ENCODE results near the gene ADSS1.
A peak's percentile ranks its signal among the peaks of the same experiment; 100 is the strongest.

Gene ADSS1

DNA sequence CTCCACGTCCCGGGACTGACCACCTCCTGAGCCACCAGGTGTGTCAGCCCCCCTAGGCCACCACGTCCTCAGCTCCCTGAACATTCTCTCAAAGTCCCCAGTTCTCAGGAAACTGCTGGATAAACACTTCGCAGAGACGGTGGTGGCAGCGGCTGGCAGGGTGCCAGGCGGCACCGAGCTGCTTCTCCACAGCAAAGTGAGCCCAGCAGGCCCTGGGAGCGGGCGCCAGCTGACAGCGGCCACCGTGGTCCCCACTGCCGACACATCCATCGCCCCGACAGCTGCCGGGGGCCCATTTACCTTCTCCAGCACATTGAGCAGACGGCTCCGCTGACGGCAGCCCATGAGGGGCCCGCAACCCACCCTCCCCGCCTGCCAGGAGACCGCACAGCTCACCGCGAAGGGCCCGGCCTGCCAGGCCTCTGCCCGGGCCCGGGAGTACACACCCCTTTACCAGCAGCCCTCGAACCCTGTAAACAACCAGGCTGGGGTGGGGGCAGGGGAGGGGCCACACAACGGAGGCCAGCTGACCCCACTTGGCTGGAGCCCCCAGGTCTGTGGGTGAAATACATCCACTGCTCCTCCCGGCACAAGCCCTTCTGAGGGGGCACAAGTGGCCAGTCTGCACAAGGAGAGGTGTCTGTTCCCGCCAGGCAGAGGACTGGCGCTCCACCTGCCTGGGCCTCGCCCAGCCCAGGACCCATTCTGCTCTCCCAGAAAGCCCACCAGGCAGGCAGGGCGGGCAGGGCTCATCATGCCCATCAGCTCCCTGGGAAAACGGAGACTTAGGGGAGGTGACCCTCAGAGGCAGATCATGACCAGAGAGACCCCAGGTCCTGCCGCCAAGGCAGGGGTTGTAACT lies 61.0 kb downstream of the ADSS1 start:
- DNase-seq, result peak; percentile 94

DNA sequence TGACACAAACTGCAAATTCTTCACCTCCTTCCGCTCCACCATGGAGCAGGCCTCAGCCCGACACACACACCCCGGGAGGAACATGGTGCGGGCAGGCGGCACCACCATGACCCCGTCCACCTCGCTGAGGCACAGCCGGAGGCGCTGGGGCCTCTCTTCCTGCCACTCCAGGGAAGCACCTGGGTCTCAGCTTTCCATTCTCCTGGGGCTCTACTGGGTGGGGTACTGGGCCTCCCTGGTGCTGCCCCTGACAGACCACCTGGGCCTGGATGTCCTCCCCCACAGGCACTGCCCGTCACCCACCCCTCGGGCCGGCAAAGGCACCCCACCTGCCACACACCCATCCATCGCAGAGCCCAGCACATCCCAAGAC lies 61.7 kb downstream of the ADSS1 start:
- no peak for DNase-seq

DNA sequence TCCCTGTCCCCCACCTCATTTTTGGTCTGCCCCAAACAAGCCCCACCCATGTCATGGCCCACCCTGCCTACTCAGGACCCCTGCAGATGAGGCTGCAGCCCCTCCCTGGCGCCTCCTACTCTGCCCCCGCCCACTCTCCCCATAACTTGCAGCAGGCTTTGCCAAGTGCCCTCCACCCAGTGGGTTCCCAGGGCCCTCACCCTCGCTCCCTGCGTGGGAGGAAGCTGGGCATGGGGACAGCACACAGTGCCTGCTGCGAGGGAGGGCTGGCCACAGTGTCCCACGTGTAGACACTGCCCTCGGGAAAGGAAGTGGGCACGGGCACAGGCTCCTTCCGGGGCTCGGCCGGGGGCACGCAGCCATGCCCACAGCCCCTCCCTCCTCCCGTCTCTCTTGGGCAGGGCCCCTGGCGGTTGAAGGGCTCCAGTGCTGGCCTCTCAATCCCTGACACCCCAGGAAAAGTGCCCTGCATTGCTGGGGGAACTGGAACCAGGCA lies 62.1 kb downstream of the ADSS1 start:
- DNase-seq, result no peak

DNA sequence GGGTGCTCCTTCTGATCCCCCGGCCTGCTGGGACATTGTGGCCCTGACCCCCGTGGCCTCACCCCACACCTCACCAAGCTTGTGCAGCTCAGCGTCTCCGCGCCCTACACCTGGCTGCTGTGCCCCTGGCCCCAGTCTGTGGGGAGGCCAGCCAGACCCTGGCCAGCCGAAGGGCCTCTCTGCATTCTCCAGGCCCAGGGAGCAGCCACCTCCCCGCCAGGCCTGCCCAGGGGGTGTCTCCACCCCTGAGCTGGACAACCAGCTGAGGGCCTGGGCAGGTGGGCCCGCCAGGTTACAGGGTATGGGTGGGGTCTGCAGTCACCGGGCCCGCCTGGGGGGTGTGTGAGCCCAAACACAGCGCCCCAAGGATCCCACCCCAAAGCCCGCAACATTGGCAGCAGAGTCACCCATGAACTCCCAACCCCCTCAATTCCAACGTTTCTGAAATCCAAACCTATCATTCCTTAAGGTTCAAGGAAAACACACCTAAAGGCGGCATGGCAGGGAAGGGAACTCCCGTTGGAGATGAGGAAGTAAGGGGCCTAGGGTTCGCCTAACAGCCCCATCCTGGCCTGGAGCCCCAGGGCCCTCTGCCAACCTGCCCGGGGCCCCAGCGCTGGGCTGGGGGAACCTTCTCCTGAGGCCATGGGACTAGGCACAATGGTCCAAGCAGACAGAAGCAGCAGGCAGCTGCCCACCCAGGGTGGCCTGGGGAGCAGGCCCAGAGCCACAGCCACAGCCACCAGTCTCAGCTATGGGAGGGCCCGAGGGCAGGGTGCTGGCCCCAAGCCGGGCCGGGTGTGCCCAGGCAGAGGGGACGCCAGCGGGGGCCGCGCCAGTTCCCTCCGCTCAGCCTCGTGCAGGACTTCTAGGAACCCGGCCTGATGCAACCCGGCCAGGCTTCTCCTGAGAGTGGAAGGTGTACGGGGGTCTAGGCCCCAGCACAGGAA lies 63.0 kb downstream of the ADSS1 start:
- DNase-seq, result no peak

DNA sequence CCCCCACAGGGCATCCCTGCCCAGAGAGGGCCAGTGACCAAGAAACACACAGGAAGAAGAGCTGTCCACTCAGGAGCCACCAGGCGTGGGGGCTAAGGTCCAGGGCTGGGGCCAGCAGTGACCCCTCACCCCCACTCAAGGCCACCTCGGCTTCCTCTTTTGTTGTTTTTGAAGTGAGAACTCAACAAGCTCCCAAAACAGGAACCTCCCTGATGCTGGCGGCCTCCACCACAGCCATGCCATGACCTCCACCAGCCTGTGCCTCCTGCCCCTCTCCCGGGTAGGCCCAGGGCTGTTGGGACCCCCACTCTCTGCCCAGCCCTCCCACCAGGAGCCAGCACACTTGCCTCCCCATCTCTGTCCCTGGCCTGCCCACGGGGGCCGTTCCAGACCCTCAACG lies 63.7 kb downstream of the ADSS1 start:
- DNase-seq, result no peak

DNA sequence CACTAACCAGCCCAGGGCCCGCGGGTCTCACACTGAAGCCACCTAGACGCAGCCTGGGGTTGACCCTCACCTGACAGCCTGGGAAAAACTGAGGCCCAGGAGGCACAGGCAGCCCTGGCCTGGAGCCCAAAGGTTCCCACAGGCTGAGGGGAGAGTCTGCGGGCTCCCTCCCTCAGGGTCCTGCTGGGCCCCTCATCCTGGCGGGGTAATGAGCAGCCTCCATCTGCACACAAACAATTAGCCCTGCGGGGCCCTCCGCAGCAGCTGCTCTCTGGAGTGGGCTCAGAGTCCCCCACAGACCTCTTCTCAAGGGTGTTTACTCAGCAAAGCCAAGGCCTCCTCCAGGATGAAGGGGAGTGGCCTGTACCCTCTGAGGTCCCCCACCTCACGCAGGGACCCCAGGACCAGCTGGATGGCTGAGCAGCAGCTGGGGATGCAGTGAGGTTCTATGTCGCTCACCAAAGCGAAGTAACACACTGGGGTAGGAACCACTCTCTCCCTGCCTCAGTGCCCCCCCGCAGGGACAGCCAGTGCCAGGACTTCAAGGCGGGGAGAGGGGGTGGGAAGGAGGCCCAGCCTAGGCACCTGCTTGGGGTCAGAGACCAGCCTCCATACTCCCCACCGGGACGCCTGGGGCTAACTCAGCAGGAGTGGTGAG lies 64.3 kb downstream of the ADSS1 start:
- DNase-seq, result peak; percentile 96

DNA sequence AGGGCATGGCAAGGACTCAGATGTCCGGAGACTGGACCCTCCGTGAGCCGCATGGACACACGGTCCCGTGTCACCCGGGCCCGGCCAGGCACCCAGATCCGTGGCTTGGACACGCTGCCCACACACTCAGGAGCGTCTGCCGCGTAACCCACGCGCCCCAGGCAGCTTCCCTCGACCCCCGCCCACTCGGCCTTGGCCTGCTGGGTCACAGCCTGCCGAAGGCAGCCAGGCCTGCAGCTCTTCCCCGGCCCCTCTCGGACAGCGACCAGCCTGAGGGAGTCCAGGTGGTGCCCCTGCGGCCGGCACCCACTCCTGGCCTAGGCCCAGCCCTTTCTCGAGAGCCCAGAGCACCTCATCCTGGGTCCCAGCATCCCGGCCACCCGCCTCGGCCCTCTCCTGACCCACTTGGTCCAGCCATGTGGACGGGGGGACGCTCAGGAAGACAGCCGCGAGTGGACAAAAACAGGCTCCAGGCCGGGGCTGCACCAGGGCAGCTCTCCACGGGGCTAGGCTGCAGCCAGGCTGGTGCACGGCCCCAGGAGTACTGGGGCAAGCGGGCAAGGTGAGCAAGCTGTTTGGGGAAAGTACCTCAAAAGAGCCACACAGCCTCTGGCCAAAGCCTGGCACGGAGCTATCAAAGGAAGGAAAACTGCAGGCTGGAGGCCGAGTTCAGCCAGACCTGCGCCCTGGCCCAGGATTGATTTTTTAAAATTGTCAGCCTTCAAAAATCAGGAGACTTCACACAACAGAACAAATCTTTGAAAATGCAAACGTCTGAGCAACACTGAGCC lies 65.0 kb downstream of the ADSS1 start:
- DNase-seq, result no peak

DNA sequence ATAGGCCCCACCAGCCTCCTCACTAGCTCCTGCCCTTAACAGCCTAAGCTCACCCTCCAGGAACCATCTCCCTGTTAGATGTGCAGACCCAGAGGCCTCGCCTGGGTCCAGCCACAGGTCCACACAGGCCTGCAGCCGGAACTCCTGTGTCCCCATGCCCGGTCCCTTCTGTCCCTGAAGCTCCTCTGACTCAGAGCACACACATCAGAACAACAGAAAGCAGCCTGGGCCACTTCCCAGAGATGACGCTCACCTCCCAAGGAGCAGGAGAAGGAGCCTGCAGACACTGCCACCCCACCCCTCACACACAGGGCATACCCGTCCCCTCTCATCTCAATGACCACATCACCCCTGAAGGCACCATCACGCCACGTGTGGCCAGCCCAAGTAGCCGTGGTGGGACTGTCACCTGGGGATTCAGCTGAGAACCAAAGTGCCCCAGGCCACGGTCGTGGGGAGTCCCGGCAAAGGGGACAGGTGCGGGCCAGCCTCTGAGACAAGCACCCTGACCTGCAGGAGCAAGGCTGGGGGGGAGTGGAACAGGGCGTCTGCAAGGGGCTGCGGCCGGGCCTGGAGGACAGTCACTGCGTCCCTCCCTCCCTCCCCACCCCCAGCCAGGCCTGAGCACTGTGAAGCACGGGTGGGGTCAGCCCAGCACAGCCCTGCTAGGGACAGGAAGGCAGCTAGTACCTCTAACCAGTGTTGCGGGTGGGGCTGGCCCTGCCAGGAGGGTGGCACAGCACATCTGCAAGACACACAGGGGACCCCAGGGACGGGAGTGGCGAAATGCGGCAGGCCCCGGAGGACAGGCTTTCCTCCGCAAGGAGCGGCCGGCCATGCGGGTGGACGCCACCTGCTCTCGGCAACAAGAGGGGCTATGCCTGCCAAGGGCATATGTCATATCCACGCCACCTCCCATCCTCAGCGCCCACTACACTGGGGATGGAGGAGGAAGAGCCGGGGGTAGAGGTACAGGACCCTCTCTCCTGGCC lies 66.0 kb downstream of the ADSS1 start:
- no peak for DNase-seq

DNA sequence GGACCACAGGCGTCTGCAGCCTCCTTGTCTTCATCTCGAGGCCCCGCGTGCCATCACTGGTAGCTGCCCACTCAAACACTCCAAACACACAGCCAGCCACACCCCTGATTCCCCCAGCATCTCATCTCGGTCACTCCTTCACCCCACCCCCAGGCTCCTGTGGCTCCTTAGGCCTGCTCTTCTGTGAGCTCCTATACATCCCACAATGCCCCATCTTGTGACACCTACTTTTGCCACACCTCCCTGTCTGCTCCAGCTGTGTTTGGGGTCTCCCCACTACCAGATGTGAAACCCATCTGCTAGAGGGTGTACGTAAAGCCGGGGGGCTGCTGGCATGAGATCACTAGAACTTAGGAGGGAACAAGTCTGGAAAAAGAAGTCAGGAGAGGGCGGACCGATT lies 67.4 kb downstream of the ADSS1 start:
- DNase-seq, result no peak

DNA sequence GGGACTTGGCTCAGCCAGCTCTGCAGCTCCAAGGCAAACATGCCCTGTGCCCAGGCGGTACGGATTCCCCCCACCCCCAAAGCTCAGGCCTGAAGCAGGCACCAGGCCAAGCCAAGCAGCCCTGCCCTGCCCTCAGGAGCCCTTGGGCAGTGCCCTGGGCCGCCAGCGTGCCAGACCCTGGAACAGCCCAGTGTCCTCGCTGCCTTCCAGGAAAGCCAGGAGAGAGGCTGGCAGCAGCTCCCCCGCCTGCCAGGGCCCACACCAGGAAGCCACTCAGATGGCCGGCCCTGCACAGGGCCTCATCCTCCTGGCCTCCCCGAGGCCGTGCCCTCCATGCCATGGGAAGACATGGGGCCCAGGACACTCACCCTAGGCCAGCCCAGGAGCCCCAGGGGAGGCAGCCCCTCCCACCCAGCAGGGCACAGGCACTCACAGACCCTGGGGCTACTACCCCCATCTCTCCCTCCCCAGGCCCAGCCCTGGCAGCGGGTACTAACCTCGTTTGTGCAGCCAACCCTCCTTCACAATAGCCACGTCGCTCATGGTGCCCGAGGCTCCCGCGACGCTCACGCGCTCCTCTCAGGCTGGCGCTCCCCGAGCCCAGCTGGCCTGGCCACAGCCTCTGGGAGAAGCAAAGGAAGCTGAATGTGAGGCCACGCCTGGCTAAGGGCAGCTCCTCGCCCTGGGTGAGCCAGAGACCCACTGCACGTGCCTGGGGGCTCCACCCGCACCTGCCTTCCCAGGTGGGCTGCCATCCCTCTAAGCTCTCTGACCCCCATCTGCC lies 68.3 kb downstream of the ADSS1 start:
- DNase-seq, result peak; percentile 31

DNA sequence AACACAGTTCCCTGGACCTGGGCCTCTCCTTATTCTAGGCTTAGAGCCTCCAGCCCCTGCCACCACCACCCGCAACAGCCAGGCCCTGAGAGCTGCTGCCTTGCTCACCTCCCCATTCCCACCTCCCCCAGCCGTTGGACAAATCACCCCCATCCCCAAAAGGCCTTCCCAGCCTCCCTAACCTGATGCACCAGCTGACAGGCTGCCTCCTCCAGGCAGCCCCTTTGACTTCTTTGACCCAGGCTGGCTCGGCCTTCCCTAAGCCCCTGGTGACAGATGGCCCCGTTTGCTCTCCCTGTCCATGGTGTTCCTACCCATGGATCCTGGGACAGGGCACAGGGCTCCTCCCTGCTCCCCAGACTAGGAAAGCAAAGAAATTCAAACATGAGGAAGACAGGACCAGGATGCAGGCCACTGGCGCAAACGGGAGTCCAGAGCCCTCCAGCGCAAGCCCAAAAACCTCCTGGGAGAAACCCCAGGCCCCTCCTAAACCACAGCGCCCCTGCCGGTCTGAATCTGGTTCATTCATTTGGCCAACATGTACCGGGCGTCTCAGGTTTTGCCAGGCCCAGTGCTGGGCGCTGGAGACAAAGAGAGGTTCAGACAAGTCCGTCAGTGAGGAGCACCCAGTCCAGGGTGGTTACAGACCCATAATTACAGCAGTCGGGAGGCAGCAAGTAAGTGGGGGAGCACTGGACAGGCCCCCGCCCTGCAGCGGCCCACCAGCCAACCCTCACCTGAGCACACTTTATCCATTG lies 69.1 kb downstream of the ADSS1 start:
- DNase-seq, result no peak

DNA sequence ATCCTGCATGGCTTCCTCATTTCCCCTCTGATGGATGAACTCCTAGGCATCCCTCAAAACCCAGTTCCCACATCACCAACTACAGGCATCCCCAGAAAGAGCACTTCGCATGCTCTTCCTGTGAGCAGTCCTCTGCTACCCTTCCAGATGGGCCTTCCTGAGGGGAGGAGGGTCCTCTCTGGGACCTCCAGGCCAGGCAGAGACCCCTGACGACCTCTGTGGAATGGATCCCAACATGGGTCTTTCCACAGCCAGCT lies 69.6 kb downstream of the ADSS1 start:
- DNase-seq, result no peak

DNA sequence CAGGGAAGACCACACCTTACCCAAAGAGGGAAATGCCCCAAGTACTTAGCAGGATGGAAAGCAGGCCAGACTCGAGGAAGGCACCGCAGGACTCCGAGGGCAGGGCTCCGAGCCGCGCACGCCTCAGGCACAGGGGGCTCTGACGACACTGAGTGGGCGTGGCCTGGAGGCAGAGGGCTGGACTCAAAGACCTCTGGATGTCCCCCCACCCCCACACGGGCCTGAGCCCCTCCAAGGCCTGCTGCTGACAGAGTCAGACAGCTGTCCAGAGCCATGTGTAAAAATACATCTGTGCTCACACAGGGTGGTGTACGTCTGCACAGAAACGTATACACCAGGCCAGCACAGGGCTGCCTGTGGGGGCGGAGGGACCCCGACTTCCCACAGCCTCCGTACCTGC lies 70.1 kb downstream of the ADSS1 start:
- DNase-seq, result no peak

DNA sequence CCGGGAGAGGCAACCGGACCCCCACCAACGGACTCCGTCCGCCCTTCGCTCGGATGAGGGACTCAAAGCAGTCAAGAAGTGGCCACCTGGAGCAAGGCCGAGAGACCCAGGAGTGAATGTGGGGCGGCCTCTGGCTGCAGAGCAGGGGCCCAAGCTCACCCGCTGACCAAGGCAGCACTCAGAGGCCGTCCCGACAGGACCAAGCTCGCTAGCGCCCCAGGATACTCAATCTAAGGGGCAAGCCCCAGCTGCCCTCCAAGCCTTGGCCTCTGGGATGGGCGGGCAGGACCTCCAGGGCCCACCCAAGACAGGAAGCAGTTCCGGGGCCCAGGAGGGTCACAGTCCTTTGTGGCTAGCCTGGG lies 70.6 kb downstream of the ADSS1 start:
- DNase-seq, result no peak

DNA sequence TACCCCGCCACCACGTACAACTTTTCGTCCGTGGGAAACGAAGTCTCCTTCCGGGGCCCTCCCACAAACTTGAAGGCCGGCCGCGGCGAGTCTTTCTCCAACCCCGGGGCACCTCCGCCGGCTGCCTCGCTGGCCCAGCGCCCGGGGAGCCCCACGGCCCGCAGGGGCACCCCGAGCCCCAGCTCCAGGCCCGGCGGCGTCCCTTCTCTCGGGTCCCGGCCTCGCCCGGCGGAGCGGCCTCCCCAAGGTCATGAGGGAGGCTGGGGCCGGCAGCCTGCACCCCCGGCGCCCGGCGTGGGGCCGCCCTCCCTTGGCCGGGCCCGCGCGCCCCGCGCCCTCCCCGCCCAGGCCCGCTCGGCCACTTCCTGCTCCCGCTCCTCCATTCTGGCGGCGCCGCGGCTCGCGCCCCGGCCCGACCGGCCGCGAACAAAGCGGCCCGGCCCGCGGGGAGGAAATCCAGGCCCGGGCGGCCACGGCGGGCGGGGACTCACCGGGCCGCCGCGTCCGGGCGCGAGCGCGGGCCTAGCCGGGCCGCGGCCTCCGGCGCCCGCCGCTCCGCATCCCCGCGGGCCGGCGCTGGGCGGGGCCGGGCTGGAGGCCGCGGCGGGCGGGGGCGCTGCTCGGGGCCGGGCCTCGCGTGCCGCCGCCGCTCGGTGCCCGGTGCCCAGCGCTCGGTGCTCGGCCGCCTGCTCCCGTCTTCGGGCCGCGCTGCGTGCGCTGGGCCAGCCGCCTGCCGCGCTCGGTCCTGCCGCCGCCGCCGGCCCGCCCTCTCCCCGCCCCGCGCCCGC lies 71.2 kb downstream of the ADSS1 start, which contains the start of gene AKT1:
Gene AKT1 (minus strand): TSS at position 756 of the 788 bp plus-strand sequence. CDS start 3,105 bp downstream, outside the sequence.
- no peak for DNase-seq

DNA sequence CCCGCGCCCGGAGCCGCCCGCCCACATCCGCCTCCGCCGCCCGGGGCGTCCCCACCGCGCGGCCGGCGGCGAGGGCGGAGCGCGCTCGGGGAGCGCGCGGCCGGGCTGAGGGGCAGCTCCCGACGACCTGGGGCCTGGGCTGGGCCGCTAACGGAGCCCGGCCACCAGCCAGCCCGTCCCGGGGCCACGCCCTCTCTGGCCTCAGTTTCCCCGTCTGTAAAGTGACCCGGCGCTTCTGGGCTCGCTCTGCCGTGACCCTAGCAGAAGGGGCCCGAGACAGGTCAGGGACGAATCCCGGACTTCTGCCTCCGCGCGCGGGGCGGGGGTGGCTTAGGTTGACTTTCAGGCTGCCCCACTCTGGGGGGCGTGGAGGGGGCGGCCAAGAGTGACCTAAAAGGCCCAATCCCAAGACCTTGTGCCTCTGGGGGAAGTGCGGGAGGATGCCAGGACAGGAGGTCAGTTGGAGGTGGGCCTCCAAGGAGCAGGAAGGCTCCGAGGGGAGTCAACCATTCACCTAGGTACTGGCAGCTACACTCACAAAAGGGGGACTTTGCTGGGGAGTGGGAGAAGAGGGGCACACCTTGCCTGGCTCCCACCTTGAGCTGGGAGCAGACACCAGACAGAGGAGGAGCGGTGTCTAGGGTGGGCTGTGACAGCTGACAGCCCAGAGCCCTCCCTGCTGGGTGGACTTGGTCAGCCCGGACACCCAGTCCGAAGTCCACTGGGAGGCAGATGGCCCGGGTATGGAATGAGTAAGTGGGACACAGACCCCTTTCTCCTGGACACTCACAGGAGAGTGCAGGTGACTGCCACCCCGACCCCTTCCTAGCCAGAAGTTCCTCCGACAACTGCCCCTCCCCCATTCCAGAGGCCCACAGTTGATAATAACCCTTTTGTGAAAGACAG lies 72.0 kb downstream of the ADSS1 start:
- DNase-seq, result no peak

DNA sequence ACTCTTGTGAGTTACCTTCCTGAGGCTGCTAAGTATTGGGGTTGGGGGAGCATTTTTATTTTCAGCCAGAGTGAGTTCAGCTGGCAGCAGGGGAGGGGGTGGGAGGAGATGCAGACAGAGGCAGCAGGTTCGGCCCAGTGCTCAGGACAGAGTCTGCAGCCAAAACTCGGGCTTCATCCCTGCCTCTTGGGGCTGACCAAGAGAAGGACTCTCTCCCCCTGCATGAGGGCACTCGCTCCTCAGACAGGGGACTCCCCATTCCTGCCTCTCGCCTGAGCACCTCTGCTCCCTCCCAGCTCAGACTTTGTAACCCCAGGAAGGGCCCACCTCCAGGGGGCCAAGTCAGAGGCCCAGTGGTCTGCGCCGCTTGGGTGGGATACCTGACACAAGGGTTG lies 72.7 kb downstream of the ADSS1 start:
- DNase-seq, result no peak

All from DMS79 treated with DMSO at 0.1 percent for 48 hours (cell line).